A673 (cell line): ENCODE measurements around the gene SLC25A13. TPM values are rescaled to one million over a fixed set of nuclear protein-coding genes. Genes with fewer than 3 reads are reported as not detected.

Source experiments
- BruUV-seq: library from RNA; stranded (reverse); fragments of 400-500 nt; replicated peaks from 2 replicates; lab custom pipeline; 2021; lab: Mats Ljungman, UMichigan
- CTCF ChIA-PET: fragments of 300-600 bp; sonication (Branson Sonifier 250); formaldehyde crosslinking; loops from one replicate; lab custom pipeline; 2022; ENCODE audit warnings: antibody characterized with exemption; lab: Charles Lee
- POLR2A ChIA-PET: fragments of 300-600 bp; sonication (Branson Sonifier 250); formaldehyde crosslinking; loops from one replicate; lab custom pipeline; 2022; ENCODE audit warnings: antibody characterized with exemption; ENCODE audit not compliant: low non-redundant PET; lab: Charles Lee
- DNase-seq: peaks from one replicate; pipeline ENCODE4 v3.0.0-alpha.2; 2015; ENCODE audit warnings: low spot score
- H3K27ac ChIP-seq: fragments of 200-600 bp; sonication (generic); 2 replicates; pipeline ENCODE4 v1.5.1; 2016; ENCODE audit warnings: mixed run types, low read depth, mild to moderate bottlenecking, mixed read lengths, antibody characterized with exemption, low read length; ENCODE audit not compliant: poor library complexity, severe bottlenecking
- H3K27me3 ChIP-seq: fragments of 200-600 bp; sonication (generic); replicated peaks from 2 replicates; pipeline ENCODE4 v1.6.1; 2017; ENCODE audit warnings: mixed run types, low read depth, mild to moderate bottlenecking, mixed read lengths, antibody characterized with exemption, low read length; ENCODE audit not compliant: insufficient read depth, poor library complexity
- H3K36me3 ChIP-seq: fragments of 200-600 bp; sonication (generic); 2 replicates; pipeline ENCODE4 v1.6.1; 2016; ENCODE audit warnings: mixed run types, mild to moderate bottlenecking, mixed read lengths, antibody characterized with exemption, low read length; ENCODE audit not compliant: insufficient read depth, poor library complexity, severe bottlenecking
- H3K4me1 ChIP-seq: fragments of 200-600 bp; sonication (generic); 2 replicates; pipeline ENCODE4 v1.6.1; 2017; ENCODE audit warnings: mixed run types, mild to moderate bottlenecking, mixed read lengths, antibody characterized with exemption, low read length; ENCODE audit not compliant: insufficient read depth, poor library complexity, severe bottlenecking
- H3K4me3 ChIP-seq: fragments of 200-600 bp; sonication (generic); 2 replicates; pipeline ENCODE4 v1.5.1; 2016; ENCODE audit warnings: low read depth, mixed run types, mild to moderate bottlenecking, mixed read lengths, low read length; ENCODE audit not compliant: poor library complexity, severe bottlenecking
- H3K9me3 ChIP-seq: fragments of 200-600 bp; sonication (generic); 2 replicates; pipeline ENCODE4 v1.6.1; 2016; ENCODE audit warnings: mixed run types, low read depth, mild to moderate bottlenecking, mixed read lengths, antibody characterized with exemption, low read length; ENCODE audit not compliant: poor library complexity, severe bottlenecking
- CTCF ChIP-seq: fragments of 300-800, 200-600 bp; sonication (generic); conservative IDR thresholded peaks from 2 replicates; pipeline ENCODE4 v1.5.1; 2017; ENCODE audit warnings: low read depth, mild to moderate bottlenecking, antibody characterized with exemption, low read length, moderate library complexity, mixed read lengths
- EZH2 ChIP-seq: fragments of 200-600 bp; sonication (generic); IDR thresholded peaks from 2 replicates; pipeline ENCODE4 v1.6.1; 2017; ENCODE audit warnings: borderline replicate concordance, low read depth, mild to moderate bottlenecking, mixed read lengths, antibody characterized with exemption, low read length; ENCODE audit not compliant: poor library complexity, severe bottlenecking
- intact Hi-C: fragments of 100-400 bp; cut with micrococcal nuclease; formaldehyde crosslinking; loops from one replicate; pipeline ENCODE4 v1.10.0; 2022; ENCODE audit not compliant: unreplicated experiment
- total RNA-seq: library from RNA; stranded (reverse); gene quantifications from 2 replicates; pipeline ENCODE4 v1.2.3, GENCODE V29; 2021

Gene SLC25A13
- total RNA-seq, 1 experiment from 2014 or later, result 22.7 TPM

GRCh38 chr7:96316949-96317348 is 4.9 kb downstream of the SLC25A13 start:
- ChIA-PET POLR2A (no interaction called here), CTCF (no interaction called here)
- H3K9me3 ChIP-seq, result no peaks in the 10 kb centered on the region
- H3K27me3 ChIP-seq, result no peaks in the 10 kb centered on the region
- TF ChIP-seq EZH2 (no peak), CTCF (no peak)
- no peak for DNase-seq
- no TSS peak for BruUV-seq
- intact Hi-C loops, result no loop called here
- no peak overlapping the region for H3K27ac ChIP-seq
- no peak overlapping the region for H3K4me3 ChIP-seq
- peaks cover 19% of the 10 kb centered on the region for H3K4me1 ChIP-seq
- no peaks in the 10 kb centered on the region for H3K36me3 ChIP-seq

DNA sequence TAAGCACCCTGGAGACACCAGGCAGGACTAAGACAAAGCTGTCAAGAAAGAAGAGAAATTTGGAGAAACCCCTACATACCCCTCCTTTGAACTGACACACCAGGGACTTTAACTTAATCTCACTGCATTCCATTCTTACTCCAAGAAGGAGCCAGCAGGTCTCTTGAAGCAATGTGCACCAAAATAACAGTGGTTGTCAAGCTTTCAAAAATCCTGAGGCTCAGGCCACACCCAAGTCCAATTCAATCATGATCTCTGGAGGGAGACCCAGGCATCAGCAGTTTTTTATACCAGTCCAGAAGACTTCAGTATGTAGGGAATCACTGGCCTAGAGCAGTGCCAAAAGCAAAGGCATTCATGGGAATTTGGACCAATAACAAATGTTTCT is 6.8 kb downstream of the SLC25A13 start:
- Histone ChIP-seq H3K4me1 (peaks cover 19% of the 10 kb centered on the region), H3K4me3 (no peak overlapping the region), H3K9me3 (no peaks in the 10 kb centered on the region), H3K27ac (peak overlapping the region; percentile 52), H3K36me3 (no peaks in the 10 kb centered on the region), H3K27me3 (no peaks in the 10 kb centered on the region)
- intact Hi-C loops, result no loop called here
- DNase-seq, result peak; percentile 27
- ChIA-PET POLR2A (no interaction called here), CTCF (no interaction called here)
- TF ChIP-seq CTCF, result no peak
- no peak for TF ChIP-seq EZH2
- BruUV-seq, result no TSS peak

- TF ChIP-seq EZH2 (no peak), CTCF (no peak)
- peak; percentile 87 for DNase-seq
- intact Hi-C loops, result no loop called here
- no TSS peak for BruUV-seq
- H3K4me1 ChIP-seq, result peaks cover 19% of the 10 kb centered on the region
- H3K9me3 ChIP-seq, result no peaks in the 10 kb centered on the region
- ChIA-PET POLR2A (no interaction called here), CTCF (no interaction called here)
- H3K27me3 ChIP-seq, result no peaks in the 10 kb centered on the region
- no peaks in the 10 kb centered on the region for H3K36me3 ChIP-seq
- peak overlapping the region; percentile 52 for H3K27ac ChIP-seq
- no peak overlapping the region for H3K4me3 ChIP-seq
Measured at GRCh38 chr7:96314402-96315124, 7.3 kb downstream of the SLC25A13 start.
